ENCODE data around the gene NEMP1. TPM values are rescaled to one million over a fixed set of nuclear protein-coding genes. Genes with fewer than 3 reads are reported as not detected.

The NEMP1 gene
- total and polyA plus RNA-seq, 2 of the 13 experiments (the other 11 are each of a cell fraction or from before 2014, with no cell fraction given): 11.4 to 12.9 TPM

DNA sequence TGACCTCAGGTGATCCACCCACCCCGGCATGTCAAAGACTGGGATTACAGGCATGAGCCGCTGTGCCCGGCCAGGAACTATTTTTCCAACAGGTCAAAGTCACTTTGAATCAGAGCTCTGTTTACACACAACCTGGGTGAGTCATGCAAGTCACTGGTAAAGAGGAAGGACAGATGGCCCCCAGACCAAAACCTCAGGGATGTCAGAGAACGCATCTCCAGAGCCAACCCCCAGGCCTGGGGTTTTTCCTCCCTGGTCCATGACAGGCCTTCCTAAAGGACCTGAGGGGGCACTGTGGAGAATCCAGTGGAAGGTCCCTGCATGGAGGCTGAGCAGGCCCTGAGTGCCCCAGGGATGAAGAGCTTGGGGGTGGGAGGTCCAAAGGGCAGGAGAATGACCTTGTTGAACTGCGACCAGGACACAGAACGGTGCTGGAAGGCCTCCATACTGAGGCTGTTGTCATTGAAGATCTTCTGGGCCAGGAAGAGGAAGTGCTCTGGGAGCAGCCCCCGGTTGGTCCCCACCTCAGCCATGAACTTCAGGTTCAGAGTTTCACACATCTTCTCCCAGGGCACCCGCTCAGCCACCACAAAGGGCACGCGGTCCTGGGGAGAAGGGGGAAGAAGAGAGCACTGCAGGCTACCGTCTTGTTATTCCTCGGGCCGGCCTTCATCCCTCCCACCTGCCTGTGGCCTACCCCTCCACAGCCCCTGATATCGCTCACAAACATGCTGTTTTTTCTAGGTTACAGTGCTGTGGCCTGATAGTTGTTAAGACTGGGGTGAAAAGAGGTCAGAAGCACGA is 23.5 kb upstream of the NEMP1 start (continued):
- TF ChIP-seq, protein P1, sequence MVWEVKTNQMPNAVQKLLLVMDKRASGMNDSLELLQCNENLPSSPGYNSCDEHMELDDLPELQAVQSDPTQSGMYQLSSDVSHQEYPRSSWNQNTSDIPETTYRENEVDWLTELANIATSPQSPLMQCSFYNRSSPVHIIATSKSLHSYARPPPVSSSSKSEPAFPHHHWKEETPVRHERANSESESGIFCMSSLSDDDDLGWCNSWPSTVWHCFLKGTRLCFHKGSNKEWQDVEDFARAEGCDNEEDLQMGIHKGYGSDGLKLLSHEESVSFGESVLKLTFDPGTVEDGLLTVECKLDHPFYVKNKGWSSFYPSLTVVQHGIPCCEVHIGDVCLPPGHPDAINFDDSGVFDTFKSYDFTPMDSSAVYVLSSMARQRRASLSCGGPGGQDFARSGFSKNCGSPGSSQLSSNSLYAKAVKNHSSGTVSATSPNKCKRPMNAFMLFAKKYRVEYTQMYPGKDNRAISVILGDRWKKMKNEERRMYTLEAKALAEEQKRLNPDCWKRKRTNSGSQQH (CRISPR knock-in tag; IDR thresholded peaks at IDR 0.05; ENCODE audit: low read depth): peak; percentile 59
- peak; percentile 86 for TF ChIP-seq HDAC2 (CRISPR knock-in tag; IDR thresholded peaks at IDR 0.05)
- no peak for TF ChIP-seq MBD4 (IDR thresholded peaks at IDR 0.05; ENCODE audit: borderline replicate concordance, low read length)
- TF ChIP-seq ZBTB38 (CRISPR knock-in tag; IDR thresholded peaks at IDR 0.05): no peak
- no peak for TF ChIP-seq ZNF546 (CRISPR knock-in tag; conservative IDR thresholded peaks at IDR 0.05)
- TF ChIP-seq, protein P2, sequence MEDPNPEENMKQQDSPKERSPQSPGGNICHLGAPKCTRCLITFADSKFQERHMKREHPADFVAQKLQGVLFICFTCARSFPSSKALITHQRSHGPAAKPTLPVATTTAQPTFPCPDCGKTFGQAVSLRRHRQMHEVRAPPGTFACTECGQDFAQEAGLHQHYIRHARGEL (CRISPR knock-in tag; IDR thresholded peaks at IDR 0.05): no peak
- TF ChIP-seq KAT2B (IDR thresholded peaks at IDR 0.05; ENCODE audit: borderline replicate concordance, low read depth, low read length): no peak
- TF ChIP-seq NFKB2 (CRISPR knock-in tag; IDR thresholded peaks at IDR 0.05; ENCODE audit: borderline replicate concordance): peak; percentile 56; the same call in 1 of the 2 replicates
- TF ChIP-seq ZNF510 (CRISPR knock-in tag; IDR thresholded peaks at IDR 0.05; ENCODE audit: low read depth): no peak
- TF ChIP-seq ZNF670 (CRISPR knock-in tag; IDR thresholded peaks at IDR 0.05; ENCODE audit: borderline replicate concordance): no peak
- TF ChIP-seq ZNF563 (CRISPR knock-in tag; IDR thresholded peaks at IDR 0.05): peak; percentile 39; the same call in 1 of the 2 replicates
- TF ChIP-seq ZNF605 (CRISPR knock-in tag; IDR thresholded peaks at IDR 0.05): no peak; the same call in 1 of the 2 replicates
- TF ChIP-seq EZH2 (conservative IDR thresholded peaks at IDR 0.05; ENCODE audit: low read depth, low read length): no peak
- TF ChIP-seq, protein P3, sequence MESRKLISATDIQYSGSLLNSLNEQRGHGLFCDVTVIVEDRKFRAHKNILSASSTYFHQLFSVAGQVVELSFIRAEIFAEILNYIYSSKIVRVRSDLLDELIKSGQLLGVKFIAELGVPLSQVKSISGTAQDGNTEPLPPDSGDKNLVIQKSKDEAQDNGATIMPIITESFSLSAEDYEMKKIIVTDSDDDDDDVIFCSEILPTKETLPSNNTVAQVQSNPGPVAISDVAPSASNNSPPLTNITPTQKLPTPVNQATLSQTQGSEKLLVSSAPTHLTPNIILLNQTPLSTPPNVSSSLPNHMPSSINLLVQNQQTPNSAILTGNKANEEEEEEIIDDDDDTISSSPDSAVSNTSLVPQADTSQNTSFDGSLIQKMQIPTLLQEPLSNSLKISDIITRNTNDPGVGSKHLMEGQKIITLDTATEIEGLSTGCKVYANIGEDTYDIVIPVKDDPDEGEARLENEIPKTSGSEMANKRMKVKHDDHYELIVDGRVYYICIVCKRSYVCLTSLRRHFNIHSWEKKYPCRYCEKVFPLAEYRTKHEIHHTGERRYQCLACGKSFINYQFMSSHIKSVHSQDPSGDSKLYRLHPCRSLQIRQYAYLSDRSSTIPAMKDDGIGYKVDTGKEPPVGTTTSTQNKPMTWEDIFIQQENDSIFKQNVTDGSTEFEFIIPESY (CRISPR knock-in tag; IDR thresholded peaks at IDR 0.05): no peak
- TF ChIP-seq, protein P4, sequence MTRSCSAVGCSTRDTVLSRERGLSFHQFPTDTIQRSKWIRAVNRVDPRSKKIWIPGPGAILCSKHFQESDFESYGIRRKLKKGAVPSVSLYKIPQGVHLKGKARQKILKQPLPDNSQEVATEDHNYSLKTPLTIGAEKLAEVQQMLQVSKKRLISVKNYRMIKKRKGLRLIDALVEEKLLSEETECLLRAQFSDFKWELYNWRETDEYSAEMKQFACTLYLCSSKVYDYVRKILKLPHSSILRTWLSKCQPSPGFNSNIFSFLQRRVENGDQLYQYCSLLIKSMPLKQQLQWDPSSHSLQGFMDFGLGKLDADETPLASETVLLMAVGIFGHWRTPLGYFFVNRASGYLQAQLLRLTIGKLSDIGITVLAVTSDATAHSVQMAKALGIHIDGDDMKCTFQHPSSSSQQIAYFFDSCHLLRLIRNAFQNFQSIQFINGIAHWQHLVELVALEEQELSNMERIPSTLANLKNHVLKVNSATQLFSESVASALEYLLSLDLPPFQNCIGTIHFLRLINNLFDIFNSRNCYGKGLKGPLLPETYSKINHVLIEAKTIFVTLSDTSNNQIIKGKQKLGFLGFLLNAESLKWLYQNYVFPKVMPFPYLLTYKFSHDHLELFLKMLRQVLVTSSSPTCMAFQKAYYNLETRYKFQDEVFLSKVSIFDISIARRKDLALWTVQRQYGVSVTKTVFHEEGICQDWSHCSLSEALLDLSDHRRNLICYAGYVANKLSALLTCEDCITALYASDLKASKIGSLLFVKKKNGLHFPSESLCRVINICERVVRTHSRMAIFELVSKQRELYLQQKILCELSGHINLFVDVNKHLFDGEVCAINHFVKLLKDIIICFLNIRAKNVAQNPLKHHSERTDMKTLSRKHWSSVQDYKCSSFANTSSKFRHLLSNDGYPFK (CRISPR knock-in tag; IDR thresholded peaks at IDR 0.05; ENCODE audit: borderline replicate concordance): peak; percentile 58; the same call in 1 of the 2 replicates
- 0 out of 2 replicates have a peak, but pooled peaks have one; percentile 17 for TF ChIP-seq ZNF616 (CRISPR knock-in tag; IDR thresholded peaks at IDR 0.05; ENCODE audit: low read depth)
- no peak for TF ChIP-seq IRX3 (CRISPR knock-in tag; IDR thresholded peaks at IDR 0.05; ENCODE audit: borderline replicate concordance, low read depth)
- no peak; the same call in 1 of the 2 replicates for TF ChIP-seq CREB1 (IDR thresholded peaks at IDR 0.05)
- peak; percentile 71 for TF ChIP-seq CREB1 (CRISPR knock-in tag; IDR thresholded peaks at IDR 0.05)
- TF ChIP-seq, protein P5, sequence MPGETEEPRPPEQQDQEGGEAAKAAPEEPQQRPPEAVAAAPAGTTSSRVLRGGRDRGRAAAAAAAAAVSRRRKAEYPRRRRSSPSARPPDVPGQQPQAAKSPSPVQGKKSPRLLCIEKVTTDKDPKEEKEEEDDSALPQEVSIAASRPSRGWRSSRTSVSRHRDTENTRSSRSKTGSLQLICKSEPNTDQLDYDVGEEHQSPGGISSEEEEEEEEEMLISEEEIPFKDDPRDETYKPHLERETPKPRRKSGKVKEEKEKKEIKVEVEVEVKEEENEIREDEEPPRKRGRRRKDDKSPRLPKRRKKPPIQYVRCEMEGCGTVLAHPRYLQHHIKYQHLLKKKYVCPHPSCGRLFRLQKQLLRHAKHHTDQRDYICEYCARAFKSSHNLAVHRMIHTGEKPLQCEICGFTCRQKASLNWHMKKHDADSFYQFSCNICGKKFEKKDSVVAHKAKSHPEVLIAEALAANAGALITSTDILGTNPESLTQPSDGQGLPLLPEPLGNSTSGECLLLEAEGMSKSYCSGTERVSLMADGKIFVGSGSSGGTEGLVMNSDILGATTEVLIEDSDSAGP (CRISPR knock-in tag; IDR thresholded peaks at IDR 0.05; ENCODE audit: borderline replicate concordance): peak; percentile 84; the same call in 1 of the 2 replicates
- TF ChIP-seq ZNF33A (CRISPR knock-in tag; IDR thresholded peaks at IDR 0.05; ENCODE audit: borderline replicate concordance): no peak

All from HepG2 (cell line).